Colonic mucosa (tissue), 4 donors: ENCODE data around the gene WDPCP. TPM values are rescaled to one million over a fixed set of nuclear protein-coding genes. Genes with fewer than 3 reads are reported as not detected.

Experiments
- DNase-seq: peaks from one replicate; pipeline ENCODE4 v3.0.0-alpha.2; 2020
- H3K27ac ChIP-seq: fragments of 200-600 bp; one replicate; pipeline ENCODE4 v1.8.0; 2021
- H3K27me3 ChIP-seq: fragments of 200-600 bp; one replicate; pipeline ENCODE4 v1.8.0; 2021
- H3K36me3 ChIP-seq: fragments of 200-600 bp; one replicate; pipeline ENCODE4 v1.8.0; 2021
- H3K4me1 ChIP-seq: fragments of 200-600 bp; one replicate; pipeline ENCODE4 v1.8.0; 2021; ENCODE audit warnings: mild to moderate bottlenecking
- H3K4me3 ChIP-seq: fragments of 200-600 bp; one replicate; pipeline ENCODE4 v1.8.0; 2021
- H3K9ac ChIP-seq, 2 donors: one replicate each; pipeline ENCODE4 v1.7.0; 2013; ENCODE audit warnings: control low read depth in 2 of 2, low read depth in 2 of 2, low read length in 2 of 2
- H3K9me3 ChIP-seq: fragments of 200-600 bp; one replicate; pipeline ENCODE4 v1.8.0; 2021
- CTCF ChIP-seq: fragments of 200-600 bp; IDR thresholded peaks from one replicate; pipeline ENCODE4 v1.8.0; 2022; ENCODE audit warnings: antibody characterized with exemption, mild to moderate bottlenecking
- intact Hi-C: fragments of 100-400 bp; cut with DNase I; formaldehyde crosslinking; loops from one replicate; pipeline ENCODE4 v1.14.1; 2022
- total RNA-seq, 2 donors: library from RNA; stranded (reverse); fragmentation: NEBNext Ultra II Directional in 1 of 2; extraction: Animal tissue kit (Norgen Biotek cat#: 25700) in 1 of 2; gene quantifications; one replicate each; pipeline ENCODE4 v1.2.1, GENCODE V29; 2021
- donor health status: healthy.
- donor health status: DM: no; HTN: no; CAD: no.
- donor health status: DM: no; HTN: no; CAD: no.

WDPCP gene
- total RNA-seq, 2 donors from 2014 or later = 3.4 to 4.5 TPM

- intact Hi-C loops = no loop called here
- Histone ChIP-seq H3K9me3 (no peaks in the 10 kb centered on the region), H3K4me1 (no peaks in the 10 kb centered on the region), H3K27me3 (no peaks in the 10 kb centered on the region), H3K9ac (no peak overlapping the region), H3K36me3 (no peaks in the 10 kb centered on the region), H3K4me3 (no peak overlapping the region), H3K27ac (no peak overlapping the region)
- TF ChIP-seq CTCF = no peak
- DNase-seq = no peak
Observed at GRCh38 chr2:63101954-63102353, 486.3 kb downstream of the WDPCP start.

GRCh38 chr2:63099032-63099431 lies 489.2 kb downstream of the WDPCP start:
- intact Hi-C loops = no loop called here
- no peak for DNase-seq
- Histone ChIP-seq H3K36me3 (no peaks in the 10 kb centered on the region), H3K27me3 (no peaks in the 10 kb centered on the region), H3K4me1 (no peaks in the 10 kb centered on the region), H3K9me3 (no peaks in the 10 kb centered on the region), H3K27ac (no peak overlapping the region), H3K9ac (no peak overlapping the region), H3K4me3 (no peak overlapping the region)
- no peak for TF ChIP-seq CTCF

- no peak for TF ChIP-seq CTCF
- Histone ChIP-seq H3K4me3 (no peak overlapping the region), H3K27me3 (no peaks in the 10 kb centered on the region), H3K9ac (no peak overlapping the region), H3K4me1 (no peaks in the 10 kb centered on the region), H3K36me3 (no peaks in the 10 kb centered on the region), H3K27ac (no peak overlapping the region), H3K9me3 (no peaks in the 10 kb centered on the region)
- intact Hi-C loops = no loop called here
- DNase-seq = no peak
Observed at GRCh38 chr2:63096491-63096890, 491.8 kb downstream of the WDPCP start.

GRCh38 chr2:63093502-63093901 lies 494.8 kb downstream of the WDPCP start:
- TF ChIP-seq CTCF = no peak
- Histone ChIP-seq H3K36me3 (no peaks in the 10 kb centered on the region), H3K4me3 (no peak overlapping the region), H3K4me1 (no peaks in the 10 kb centered on the region), H3K9me3 (no peaks in the 10 kb centered on the region), H3K9ac (no peak overlapping the region), H3K27ac (no peak overlapping the region), H3K27me3 (no peaks in the 10 kb centered on the region)
- no peak for DNase-seq
- intact Hi-C loops = no loop called here

GRCh38 chr2:63092857-63093256 lies 495.4 kb downstream of the WDPCP start:
- H3K4me1 ChIP-seq = no peaks in the 10 kb centered on the region
- H3K9ac ChIP-seq = no peak overlapping the region
- no peak for DNase-seq
- H3K27me3 ChIP-seq = no peaks in the 10 kb centered on the region
- H3K4me3 ChIP-seq = no peak overlapping the region
- H3K27ac ChIP-seq = no peak overlapping the region
- intact Hi-C loops = no loop called here
- TF ChIP-seq CTCF = no peak
- H3K9me3 ChIP-seq = no peaks in the 10 kb centered on the region
- H3K36me3 ChIP-seq = no peaks in the 10 kb centered on the region

GRCh38 chr2:63092401-63092800 lies 495.9 kb downstream of the WDPCP start:
- Histone ChIP-seq H3K9ac (no peak overlapping the region), H3K4me3 (no peak overlapping the region), H3K4me1 (no peaks in the 10 kb centered on the region), H3K27ac (no peak overlapping the region), H3K36me3 (no peaks in the 10 kb centered on the region), H3K9me3 (no peaks in the 10 kb centered on the region), H3K27me3 (no peaks in the 10 kb centered on the region)
- intact Hi-C loops = no loop called here
- DNase-seq = no peak
- no peak for TF ChIP-seq CTCF
